ENCODE data around the gene RIPK1.

DNA sequence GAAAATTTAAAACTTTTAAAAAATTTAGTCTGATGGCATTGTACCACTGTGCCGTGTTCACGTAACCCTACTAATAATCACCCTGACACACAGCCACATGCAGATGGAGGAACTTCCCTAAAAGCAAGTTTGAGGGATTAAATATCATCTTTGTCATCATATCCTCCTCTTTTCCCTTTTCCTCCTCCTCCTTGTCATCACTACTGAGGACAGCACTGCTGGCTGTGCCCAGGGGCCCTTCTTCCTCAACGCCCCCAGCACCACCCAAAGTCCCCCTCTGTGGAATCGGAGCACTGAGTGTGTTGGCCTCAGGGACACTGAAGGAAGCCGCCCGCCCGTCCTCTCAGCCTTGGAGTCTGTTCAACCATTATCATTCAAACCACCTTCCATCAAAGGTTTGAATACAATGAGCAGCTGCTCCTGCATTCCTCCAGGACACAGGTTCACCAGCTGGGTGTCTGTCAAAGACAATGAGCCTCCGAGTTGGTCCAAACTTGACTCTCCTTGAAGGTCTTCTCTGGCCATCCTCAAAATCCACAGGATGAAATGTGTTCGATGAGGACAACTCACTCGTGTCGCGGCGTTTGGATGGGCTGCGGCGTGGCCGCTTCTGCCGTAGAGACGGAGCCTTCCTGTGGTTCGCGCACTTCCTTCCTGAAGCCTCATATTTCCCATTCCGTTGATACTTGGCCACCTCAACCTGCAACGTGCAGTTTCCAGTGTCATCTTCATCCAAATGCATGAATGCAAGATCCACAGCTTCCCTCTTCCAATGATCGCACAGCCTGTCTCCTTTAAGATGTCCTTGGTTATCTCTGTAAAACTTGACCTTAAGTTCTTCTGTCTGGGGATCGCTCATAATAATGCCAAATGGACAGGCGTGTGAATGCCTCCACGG is 45.3 kb upstream of the RIPK1 start:
- TF ChIP-seq MTA3 (IDR thresholded peaks at IDR 0.05; ENCODE audit: borderline replicate concordance, low read length) (no peak), HDAC6 (IDR thresholded peaks at IDR 0.05; ENCODE audit: unreplicated experiment) (no peak), JUNB (IDR thresholded peaks at IDR 0.05) (no peak), POLR2AphosphoS5 (IDR thresholded peaks at IDR 0.05; ENCODE audit: low read length) (no peak)
- TF ChIP-seq, protein P1, sequence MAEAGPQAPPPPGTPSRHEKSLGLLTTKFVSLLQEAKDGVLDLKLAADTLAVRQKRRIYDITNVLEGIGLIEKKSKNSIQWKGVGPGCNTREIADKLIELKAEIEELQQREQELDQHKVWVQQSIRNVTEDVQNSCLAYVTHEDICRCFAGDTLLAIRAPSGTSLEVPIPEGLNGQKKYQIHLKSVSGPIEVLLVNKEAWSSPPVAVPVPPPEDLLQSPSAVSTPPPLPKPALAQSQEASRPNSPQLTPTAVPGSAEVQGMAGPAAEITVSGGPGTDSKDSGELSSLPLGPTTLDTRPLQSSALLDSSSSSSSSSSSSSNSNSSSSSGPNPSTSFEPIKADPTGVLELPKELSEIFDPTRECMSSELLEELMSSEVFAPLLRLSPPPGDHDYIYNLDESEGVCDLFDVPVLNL (IDR thresholded peaks at IDR 0.05; ENCODE audit: low read depth, low read length) = no peak
- TF ChIP-seq, protein P2, sequence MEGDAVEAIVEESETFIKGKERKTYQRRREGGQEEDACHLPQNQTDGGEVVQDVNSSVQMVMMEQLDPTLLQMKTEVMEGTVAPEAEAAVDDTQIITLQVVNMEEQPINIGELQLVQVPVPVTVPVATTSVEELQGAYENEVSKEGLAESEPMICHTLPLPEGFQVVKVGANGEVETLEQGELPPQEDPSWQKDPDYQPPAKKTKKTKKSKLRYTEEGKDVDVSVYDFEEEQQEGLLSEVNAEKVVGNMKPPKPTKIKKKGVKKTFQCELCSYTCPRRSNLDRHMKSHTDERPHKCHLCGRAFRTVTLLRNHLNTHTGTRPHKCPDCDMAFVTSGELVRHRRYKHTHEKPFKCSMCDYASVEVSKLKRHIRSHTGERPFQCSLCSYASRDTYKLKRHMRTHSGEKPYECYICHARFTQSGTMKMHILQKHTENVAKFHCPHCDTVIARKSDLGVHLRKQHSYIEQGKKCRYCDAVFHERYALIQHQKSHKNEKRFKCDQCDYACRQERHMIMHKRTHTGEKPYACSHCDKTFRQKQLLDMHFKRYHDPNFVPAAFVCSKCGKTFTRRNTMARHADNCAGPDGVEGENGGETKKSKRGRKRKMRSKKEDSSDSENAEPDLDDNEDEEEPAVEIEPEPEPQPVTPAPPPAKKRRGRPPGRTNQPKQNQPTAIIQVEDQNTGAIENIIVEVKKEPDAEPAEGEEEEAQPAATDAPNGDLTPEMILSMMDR (IDR thresholded peaks at IDR 0.05 in 2 of 3, conservative IDR thresholded peaks at IDR 0.05 in 1 of 3; ENCODE audit: control insufficient read depth in 2 of 3, extremely low read depth in 1 of 3, insufficient read depth in 1 of 3, low read depth in 3 of 3, low read length in 3 of 3) = no peak

Measured in GM12878 (cell line).